ENCODE results near the gene CLIC4.
"Not testable (repeated sequence)": the region's sequence is repeated elsewhere in the genome, so short reads cannot be mapped to it uniquely, and the experiment has no call there.

The CLIC4 gene

GRCh38 chr1:24775916-24776315 is 30.7 kb downstream of the CLIC4 start:
- no peak for DNase-seq

DNA sequence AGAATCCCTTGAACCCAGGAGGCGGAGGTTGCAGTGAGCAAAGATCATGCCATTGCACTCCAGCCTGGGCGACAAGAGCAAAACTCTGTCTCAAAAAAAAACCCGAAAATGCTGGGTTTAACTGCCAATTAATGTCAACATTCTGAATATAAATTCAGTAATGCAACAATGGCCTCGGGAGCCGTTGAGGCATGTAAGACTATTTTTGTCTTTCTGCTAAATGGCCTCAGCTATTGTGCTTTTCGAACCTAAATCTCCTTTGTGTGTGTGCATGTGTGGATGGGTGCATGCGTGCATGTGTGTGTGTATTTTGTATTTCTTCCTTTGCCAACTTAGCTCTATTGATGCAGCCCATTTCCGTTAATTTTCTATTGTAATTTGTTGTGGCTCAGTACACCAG is 31.6 kb downstream of the CLIC4 start:
- DNase-seq, result no peak

- DNase-seq, result no peak
These were observed 32.9 kb downstream of the CLIC4 start for GRCh38 chr1:24778141-24778540.

DNA sequence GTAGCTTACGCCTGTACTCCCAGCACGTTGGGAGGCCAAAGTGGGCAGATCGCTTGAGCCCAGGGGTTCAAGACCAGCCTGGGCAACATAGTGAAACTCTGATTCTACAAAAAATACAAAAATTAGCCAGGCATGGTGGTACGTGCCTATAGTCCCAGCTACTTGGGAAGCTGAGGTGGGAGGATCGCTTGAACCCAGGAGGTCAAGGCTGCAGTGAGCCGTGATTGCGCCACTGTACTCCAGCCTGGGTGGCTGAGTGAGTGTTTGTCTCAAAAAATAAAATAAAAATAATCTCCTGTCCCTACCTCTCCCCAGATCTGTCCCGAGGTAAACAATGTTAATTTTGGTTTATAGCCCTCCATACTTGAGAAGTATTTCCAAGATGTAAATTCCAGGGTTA is 34.0 kb downstream of the CLIC4 start:
- DNase-seq, result not testable (repeated sequence)

DNA sequence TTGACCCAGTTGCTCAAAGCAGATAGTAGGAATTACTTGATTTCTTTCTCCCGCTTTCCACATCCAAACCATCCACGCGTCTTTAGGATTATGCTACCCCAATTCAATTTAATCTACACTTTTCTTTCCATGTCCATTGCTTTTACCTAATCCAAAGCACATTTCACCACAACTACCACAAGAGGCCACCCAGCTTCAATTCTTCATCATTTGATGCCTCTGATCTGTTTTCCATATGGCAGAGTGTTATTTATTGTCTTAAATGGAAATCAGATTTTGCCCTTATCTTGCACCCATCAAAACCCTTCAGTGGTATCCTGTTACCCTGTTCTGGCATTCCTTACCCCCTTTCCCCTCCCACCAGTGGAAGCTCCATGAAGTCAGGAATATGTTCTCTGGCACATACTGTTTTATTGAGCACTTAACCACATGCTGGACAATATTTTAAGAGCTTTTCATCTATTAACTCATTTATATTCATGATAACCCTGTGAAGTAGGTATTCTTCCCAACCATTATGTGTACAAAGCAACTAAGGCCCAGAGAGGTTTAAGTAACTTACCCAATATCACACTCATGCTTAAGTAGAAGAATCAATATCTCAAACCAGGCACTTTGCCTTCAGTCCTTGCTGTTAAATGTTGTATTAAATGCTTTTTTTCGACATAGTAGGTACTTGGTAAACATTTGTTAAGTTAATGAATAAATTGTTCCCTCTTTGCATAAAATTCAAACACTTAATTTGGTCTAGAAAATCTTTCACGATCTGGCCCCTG is 34.6 kb downstream of the CLIC4 start:
- DNase-seq, result no peak

DNA sequence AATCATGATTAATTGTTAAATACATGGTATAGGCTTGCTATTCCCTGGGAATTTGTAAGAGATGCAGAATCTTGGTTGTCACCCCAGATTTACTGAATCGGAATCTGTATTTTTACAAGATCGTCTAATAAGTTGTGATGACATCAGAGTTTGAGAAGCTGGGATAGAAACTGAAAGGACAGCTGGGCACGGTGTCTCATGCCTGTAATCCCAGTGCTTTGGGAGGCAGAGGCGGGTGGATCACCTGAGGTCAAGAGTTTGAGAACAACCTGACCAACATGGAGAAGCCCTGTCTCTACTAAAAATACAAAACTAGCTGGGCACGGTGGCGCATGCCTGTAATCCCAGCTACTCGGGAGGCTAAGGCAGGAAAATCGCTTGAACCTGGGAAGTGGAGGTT is 35.4 kb downstream of the CLIC4 start:
- not testable (repeated sequence) for DNase-seq

GRCh38 chr1:24782689-24783088 is 37.4 kb downstream of the CLIC4 start:
- no peak for DNase-seq

DNA sequence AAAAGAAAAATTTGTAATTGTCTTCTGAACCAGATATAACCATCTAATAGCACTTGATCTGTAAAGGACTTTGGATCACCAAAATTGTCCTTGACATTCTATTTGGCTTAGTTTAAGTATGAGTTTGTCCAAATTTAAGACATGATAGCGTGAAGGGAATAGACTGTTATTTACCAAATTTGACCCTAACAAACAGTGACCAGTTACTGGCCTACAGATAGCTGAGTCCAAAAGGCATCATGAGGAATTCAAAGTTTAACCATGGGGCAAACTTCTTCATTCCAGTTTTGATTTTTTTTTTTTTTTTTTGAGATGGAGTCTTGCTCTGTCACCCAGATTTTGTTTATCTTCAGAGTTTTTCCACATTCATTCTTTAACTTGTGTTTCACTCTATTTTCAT is 38.5 kb downstream of the CLIC4 start:
- DNase-seq, result no peak

DNA sequence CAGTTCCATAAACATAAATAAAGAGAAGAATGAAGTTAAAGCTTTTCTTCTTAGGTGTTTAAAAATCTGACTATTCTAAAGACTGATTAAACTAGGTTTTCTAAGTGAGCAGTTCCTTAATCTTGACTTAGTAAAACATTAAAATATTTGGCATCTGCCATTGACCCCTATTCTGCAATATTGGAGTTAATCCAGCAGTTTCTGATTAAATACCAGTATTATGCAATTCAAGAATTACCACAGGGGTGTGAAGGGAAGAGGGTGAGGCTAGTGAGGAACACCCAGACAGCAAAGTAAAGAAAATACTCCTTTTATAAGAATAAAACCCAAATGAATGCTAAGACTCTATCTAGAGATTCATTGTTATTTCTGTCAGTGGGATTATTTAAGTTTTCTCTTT is 40.9 kb downstream of the CLIC4 start:
- no peak for DNase-seq

GRCh38 chr1:24790490-24790889 is 45.2 kb downstream of the CLIC4 start:
- DNase-seq, result no peak

DNA sequence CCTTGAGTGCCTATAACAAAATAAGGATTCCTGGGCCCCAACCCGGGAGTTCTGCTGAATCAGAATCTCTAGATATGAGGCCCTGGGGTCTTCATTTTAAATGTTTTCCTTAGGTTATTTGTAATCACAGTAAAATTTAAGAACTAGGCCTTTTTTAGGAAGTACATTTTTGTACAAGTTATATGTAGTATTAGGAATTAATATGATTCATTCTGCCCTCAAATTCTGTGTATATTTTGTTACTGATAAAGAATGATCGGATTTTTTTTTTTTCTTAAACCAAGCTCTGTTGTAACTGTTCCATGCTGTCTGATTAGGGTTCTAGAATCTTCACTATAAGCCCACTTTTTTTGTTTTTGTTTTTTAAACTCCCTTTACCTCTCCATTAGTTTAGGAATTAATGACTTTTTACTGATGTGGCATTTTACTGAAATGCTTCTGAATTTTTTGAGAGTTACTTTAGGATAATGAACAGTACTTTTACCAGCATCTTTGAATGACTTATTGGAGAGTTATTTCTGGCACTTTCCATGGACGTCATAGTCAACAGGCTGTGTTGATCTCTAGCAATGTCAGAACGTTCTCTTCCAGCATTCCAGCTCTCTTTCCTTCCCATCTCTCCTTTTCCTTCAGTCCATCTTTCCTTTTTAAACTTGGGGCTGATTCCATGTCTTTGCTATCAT is 48.3 kb downstream of the CLIC4 start:
- no peak for DNase-seq

DNA sequence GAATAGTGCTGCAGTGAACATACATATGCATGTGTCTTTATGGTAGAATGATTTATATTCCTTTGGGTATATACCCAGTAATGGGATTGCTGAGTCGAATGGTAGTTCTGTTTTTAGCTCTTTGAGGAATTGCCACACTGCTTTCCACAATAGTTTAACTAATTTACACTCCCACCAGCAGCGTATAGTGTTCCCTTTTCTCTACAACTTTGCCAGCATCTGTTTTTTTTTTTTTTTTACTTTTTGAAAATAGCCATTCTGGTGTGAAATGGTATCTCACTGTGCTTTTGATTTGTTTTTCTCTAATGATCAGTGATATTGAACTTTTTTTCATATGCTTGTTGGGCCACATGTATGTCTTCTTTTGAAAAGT is 48.9 kb downstream of the CLIC4 start:
- DNase-seq, result not testable (repeated sequence)

- DNase-seq, result no peak
These were observed 50.0 kb downstream of the CLIC4 start for GRCh38 chr1:24795236-24795635.

GRCh38 chr1:24796524-24796923 is 51.3 kb downstream of the CLIC4 start:
- DNase-seq, result no peak

- DNase-seq, result not testable (repeated sequence)
These were observed 54.0 kb downstream of the CLIC4 start for GRCh38 chr1:24799242-24799641.

- DNase-seq, result no peak
These were observed 55.9 kb downstream of the CLIC4 start for GRCh38 chr1:24801176-24801575.

- DNase-seq, result no peak
These were observed 58.0 kb downstream of the CLIC4 start for GRCh38 chr1:24803220-24803619.

DNA sequence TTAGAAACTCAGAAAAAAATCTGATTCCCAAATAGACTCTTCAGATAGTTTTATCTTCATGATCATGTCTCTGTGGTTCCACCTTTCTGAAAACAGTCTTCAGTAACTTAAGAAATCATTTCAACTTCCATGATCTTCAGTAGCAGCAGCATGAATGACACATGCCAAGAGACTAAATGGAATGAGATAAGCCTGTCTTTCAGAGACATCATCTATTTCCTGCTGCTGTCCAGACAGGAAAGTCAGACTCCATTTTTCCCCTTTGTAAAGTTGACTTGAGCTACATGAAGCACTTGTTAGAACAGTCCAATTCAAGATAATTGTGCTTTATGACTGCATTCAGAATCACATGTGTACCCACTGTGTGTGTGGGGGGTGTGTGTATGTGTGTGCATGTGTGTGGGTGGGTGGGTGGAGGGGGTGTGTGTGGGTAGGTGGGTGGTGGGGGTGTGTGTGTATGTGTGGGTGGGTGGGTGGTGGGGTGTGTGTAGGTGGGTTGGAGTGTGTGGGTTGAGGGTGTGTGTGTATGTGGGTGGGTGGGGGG is 58.8 kb downstream of the CLIC4 start:
- peak; percentile 20 for DNase-seq

DNA sequence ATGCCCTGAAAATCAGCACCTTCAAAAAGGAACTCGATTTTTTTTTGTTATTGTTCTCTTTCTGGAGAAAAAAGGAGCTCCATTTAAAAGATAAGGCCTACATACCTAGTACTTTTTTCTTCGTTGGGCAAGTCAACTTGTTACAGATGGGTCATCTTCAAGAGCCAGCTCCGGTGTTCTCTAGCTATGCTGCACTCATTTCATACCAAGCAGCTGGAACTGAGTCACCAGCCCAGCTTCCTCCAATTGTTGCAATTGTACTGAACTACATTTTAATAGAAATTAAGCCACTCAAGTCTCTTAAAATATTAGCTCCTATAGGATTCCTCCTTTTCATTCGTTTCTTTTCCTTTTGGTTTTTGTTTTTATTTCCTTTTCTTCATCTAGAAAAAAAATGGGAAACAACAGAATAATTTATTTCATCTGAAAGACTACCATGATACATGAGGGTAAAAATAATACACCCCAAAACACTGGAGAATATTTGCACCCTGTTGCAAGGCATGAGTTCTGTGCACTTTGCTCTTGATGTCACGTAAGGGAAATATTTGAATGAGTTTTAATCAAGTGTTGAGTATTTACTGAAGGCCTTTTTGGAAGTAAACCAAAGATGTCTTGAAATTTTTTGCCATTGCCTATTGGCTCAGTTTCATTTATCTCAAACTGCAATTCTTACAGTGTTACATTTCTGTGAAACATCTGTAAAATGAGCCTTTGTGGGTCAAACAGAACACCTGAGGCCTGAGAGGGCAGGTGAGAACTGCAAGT is 60.5 kb downstream of the CLIC4 start:
- DNase-seq, result no peak

- no peak for DNase-seq
These were observed 61.3 kb downstream of the CLIC4 start for GRCh38 chr1:24806588-24806987.

DNA sequence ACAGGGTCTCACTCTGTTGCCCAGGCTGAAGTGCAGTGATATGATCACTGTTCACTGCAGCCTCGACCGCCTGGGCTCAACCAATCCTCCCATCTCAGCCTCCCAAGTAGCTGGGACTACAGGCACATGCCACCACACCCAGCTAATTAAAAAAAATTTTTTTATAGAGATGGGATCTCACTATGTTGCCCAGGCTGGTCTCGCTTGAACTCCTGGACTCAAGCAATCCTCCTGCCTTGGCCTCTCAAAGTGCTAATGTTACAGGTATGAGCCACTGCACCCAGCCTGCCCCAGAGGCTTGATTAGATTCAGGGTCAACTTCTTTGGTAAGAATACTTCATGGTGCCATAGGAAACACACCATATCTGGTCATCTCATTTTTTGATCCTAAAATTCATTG is 66.2 kb downstream of the CLIC4 start:
- DNase-seq, result not testable (repeated sequence)

GRCh38 chr1:24820221-24820620 is 75.0 kb downstream of the CLIC4 start:
- not testable (repeated sequence) for DNase-seq

DNA sequence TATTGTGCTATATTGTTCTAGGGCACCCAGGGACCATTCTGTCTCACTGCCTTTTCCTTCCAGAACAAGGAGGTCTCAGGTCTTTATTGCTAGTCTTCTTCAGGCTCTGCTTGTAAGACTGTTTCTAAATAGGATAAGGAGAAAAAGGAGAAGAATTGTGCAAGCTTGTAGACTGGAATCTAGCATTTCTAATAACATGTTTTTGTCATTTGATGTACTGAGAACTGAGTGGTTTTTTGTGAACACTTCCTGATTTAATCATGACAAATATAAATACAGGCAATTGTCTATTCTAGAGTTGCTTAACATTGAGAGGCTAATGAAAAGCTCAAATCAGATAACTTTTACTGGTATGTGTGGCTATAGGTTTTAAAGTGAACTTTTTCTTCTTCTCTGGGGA is 77.6 kb downstream of the CLIC4 start:
- DNase-seq, result no peak

DNA sequence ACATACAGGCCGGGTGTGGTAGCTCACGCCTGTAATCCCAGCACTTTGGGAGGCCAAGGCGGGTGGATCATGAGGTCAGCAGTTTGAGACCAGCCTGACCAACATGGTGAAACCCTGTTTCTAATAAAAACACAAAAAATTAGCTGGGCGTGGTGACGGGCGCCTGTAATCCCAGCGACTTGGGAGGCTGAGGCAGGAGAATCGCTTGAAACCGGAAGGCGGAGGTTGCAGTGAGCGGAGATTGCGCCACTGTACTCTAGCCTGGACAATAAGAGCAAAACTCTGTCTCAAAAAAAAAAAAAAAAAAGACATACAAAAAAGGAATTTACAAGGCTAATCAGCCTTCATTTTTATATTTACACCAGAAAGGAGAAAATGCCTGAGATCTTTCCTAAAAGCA is 78.2 kb downstream of the CLIC4 start:
- not testable (repeated sequence) for DNase-seq

Measured in hematopoietic multipotent progenitor cell treated with erythropoietin and hydrocortisone succinate and interleukin-3 and kit ligand, for 8 days (in vitro differentiated cells).